ENCODE data around the gene HS3ST3A1.

The HS3ST3A1 gene

DNA sequence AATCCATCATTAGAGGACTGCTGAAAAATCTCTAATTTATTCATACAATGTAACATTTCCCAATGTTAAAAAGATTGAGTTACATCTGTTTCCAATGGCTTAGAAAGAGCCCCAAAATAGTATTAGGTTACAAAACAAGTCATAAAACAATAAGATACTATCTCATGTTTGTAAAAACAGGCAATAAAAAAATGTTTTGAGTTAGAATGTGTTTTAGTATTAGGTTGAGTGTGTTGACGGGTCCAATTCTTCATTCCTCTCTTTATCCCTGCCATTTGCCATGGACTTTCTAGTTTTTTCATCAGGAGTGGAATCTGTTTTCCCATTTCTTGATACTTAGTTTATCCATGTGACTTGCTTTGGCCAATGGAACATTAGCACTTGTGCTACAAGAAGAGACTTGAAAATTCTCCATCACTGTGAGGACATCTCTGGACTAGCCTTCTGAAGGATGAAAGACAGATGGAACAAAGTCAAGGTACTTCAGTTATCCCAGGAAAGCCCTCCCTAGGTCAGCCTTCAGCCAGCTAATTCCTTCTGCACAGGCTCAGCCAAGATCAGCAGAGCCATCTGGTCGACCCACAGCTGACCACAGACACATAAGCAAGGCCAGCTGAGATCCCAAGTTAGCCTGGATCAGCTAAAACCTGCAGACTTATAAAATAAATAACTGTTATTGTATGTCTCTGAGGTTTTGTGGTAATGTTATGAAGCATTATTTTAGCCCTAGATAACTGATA lies 83.3 kb downstream of the HS3ST3A1 start:
- TF ChIP-seq, protein P1, sequence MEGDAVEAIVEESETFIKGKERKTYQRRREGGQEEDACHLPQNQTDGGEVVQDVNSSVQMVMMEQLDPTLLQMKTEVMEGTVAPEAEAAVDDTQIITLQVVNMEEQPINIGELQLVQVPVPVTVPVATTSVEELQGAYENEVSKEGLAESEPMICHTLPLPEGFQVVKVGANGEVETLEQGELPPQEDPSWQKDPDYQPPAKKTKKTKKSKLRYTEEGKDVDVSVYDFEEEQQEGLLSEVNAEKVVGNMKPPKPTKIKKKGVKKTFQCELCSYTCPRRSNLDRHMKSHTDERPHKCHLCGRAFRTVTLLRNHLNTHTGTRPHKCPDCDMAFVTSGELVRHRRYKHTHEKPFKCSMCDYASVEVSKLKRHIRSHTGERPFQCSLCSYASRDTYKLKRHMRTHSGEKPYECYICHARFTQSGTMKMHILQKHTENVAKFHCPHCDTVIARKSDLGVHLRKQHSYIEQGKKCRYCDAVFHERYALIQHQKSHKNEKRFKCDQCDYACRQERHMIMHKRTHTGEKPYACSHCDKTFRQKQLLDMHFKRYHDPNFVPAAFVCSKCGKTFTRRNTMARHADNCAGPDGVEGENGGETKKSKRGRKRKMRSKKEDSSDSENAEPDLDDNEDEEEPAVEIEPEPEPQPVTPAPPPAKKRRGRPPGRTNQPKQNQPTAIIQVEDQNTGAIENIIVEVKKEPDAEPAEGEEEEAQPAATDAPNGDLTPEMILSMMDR (IDR thresholded peaks at IDR 0.05; ENCODE audit: insufficient read depth, missing control alignments) = no peak
- FAIRE-seq (no peak), DNase-seq (ENCODE audit: insufficient read length, low spot score) (no peak)

- no peak for FAIRE-seq
- DNase-seq (ENCODE audit: insufficient read length, low spot score) = no peak
- TF ChIP-seq, protein P1 (IDR thresholded peaks at IDR 0.05; ENCODE audit: insufficient read depth, missing control alignments) = no peak
Observed at GRCh38 chr17:13513039-13513405, 88.7 kb downstream of the HS3ST3A1 start.

DNA sequence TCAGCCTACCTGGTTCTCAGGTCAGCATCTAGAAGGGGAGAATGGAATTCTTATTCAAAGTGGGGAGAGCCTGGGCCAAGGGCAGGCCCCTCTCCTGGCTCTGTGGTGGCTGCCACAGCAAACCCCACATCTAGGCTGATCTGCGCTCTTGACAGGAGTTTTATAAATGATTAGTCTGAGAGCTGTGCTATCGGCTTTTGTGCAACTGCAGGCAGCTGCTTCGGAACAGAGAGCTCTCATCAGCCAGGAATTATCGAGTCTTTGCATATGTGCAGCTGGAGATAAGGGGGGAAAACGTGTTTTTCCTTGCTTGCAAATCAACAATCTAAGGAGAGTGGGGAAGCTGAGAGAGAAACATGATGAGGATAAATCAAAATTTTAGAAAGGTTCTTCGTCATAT lies 91.7 kb downstream of the HS3ST3A1 start:
- DNase-seq (ENCODE audit: insufficient read length, low spot score) (no peak), FAIRE-seq (no peak)
- TF ChIP-seq, protein P1 (IDR thresholded peaks at IDR 0.05; ENCODE audit: insufficient read depth, missing control alignments) = no peak

- TF ChIP-seq, protein P1 (IDR thresholded peaks at IDR 0.05; ENCODE audit: insufficient read depth, missing control alignments) = no peak
Observed at GRCh38 chr17:13509527-13509926, 92.2 kb downstream of the HS3ST3A1 start.

DNA sequence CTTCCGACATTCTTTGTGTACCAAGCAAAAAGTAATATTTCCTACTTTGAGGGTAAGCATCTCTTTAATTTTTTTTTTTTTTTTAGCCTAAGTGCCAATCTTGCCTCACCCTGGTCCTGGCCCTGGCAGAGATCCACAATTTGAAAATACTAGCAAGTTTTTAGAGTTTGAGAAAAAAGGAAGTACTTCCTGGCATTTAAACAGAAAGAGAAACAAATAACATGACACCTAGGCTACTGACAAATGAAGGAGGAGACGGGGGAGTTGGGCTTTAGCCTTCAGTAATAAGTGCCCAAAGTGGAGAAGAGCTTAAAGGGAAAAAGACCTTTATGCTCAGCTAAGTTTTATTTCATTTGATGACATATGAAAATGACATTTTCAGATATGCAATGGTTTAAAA lies 92.8 kb downstream of the HS3ST3A1 start:
- FAIRE-seq (no peak), DNase-seq (ENCODE audit: insufficient read length, low spot score) (no peak)
- TF ChIP-seq, protein P1 (IDR thresholded peaks at IDR 0.05; ENCODE audit: insufficient read depth, missing control alignments) = no peak

More at GRCh38 chr17:13509527-13509926, 92.2 kb downstream of the HS3ST3A1 start:
- DNase-seq (ENCODE audit: insufficient read length, low spot score) (no peak), FAIRE-seq (no peak)

DNA sequence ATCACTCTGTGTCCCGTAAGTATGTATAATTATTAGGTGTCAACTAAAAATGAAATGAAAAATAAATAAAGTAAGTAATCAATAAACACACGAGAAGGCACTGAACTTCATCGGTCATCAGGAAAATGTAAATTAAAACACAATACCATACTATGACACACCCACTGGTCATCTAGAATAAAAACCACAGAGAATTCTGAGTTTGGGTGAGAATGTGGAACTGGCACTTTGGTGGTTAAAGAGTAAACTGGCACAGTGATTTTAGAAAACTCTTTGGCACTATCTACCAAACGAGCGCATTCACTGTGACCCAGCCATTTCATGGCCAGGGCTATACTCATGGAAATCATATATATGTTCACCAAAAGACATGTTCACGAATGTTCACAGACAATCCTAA lies 98.2 kb downstream of the HS3ST3A1 start:
- no peak for DNase-seq (ENCODE audit: insufficient read length, low spot score)
- FAIRE-seq = no peak
- TF ChIP-seq, protein P1 (IDR thresholded peaks at IDR 0.05; ENCODE audit: insufficient read depth, missing control alignments) = no peak

DNA sequence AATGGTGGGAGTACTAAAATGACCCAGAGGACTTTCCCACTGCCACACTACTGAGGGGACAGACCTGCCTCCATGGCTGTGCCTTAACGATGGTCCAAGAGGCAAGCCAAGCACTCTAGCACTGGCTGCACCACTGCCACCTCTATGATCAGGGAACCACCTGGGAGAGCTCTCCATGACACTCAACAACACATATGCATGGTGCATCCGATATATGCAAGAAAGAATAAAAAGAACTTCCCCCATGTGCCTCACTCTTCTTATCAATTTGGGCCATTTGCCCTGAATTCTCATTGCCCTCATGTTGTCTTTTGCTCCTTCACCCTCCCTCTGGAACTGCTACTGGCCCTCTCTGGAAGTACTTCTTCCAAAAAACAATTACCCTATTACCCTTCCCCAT lies 99.5 kb downstream of the HS3ST3A1 start:
- TF ChIP-seq, protein P1 (IDR thresholded peaks at IDR 0.05; ENCODE audit: insufficient read depth, missing control alignments) = no peak
- no peak for FAIRE-seq
- DNase-seq (ENCODE audit: insufficient read length, low spot score) = no peak

Measured in D721Med (cell line).